Esophagus squamous epithelium (tissue), 5 donors: Measurements from ENCODE around the gene BICC1. TPM values are rescaled to one million over a fixed set of nuclear protein-coding genes. Genes with fewer than 3 reads are reported as not detected.

Experiments used
- DNase-seq: peaks from one replicate; lab custom pipeline; 2025; lab: John Stamatoyannopoulos, UW
- H3K27ac ChIP-seq, 4 donors: fragments of 200-600 bp; sonication (generic); one replicate each; pipeline ENCODE4 v1.5.1; 2016 to 2019; ENCODE audit warnings: mild to moderate bottlenecking in 1 of 4
- H3K27me3 ChIP-seq, 4 donors: fragments of 200-600 bp; sonication (generic); 1 replicate in 3 of 4; 2 replicates in 1 of 4; pipeline versions ENCODE4 v1.5.1 to v1.6.0; 2017 to 2021; ENCODE audit warnings: antibody characterized with exemption in 1 of 4
- H3K36me3 ChIP-seq, 3 donors: fragments of 200-600 bp; sonication (generic); one replicate each; pipeline ENCODE4 v1.5.1; 2016 to 2019
- H3K4me1 ChIP-seq, 3 donors: fragments of 200-600 bp; sonication (generic); one replicate each; pipeline ENCODE4 v1.5.1; 2017 to 2019
- H3K4me3 ChIP-seq, 4 donors: fragments of 200-600 bp; sonication (generic); 1 replicate in 3 of 4; 2 replicates in 1 of 4; pipeline ENCODE4 v1.5.1; 2016 to 2019; ENCODE audit warnings: mild to moderate bottlenecking in 2 of 4, moderate library complexity in 1 of 4
- H3K9me3 ChIP-seq, 3 donors: fragments of 200-600 bp; sonication (generic); one replicate each; pipeline ENCODE4 v1.5.1; 2016 to 2019
- CTCF ChIP-seq, 6 experiments: fragments of 450-650 bp in 4 of 6; fragments of 200-600 bp in 2 of 6; sonication (generic) in 2 of 6; IDR thresholded peaks; one replicate each; pipeline ENCODE4 v1.5.1; 2016 to 2019; ENCODE audit warnings: antibody characterized with exemption in 6 of 6, mild to moderate bottlenecking in 4 of 6, moderate library complexity in 4 of 6
- POLR2A ChIP-seq, 4 donors: fragments of 450-650 bp; IDR thresholded peaks; one replicate each; pipeline ENCODE4 v1.6.1; 2017; ENCODE audit warnings: antibody characterized with exemption in 4 of 4, mild to moderate bottlenecking in 4 of 4, moderate library complexity in 3 of 4
- whole genome bisulfite sequencing, 2 donors: methylation state at CpG; one replicate each; pipeline ENCODE4 v1.1.5; 2018; 5-methylcytosine and 5-hydroxymethylcytosine counted together
- intact Hi-C: fragments of 100-400 bp; cut with DNase I; formaldehyde crosslinking; loops from one replicate; pipeline ENCODE4 v1.15.0; 2022
- total RNA-seq, 4 donors: library from RNA; depleted of rRNA; stranded (reverse); fragments of >200 nt; gene quantifications; one replicate each; pipeline ENCODE4 v1.1.0, GENCODE V29; 2016
- donor health status: DM: yes; HTN: yes; CAD: no.

The BICC1 gene
- total RNA-seq, 4 donors from 2014 or later: 0.11 to 8.2 (median 2.0) TPM

DNA sequence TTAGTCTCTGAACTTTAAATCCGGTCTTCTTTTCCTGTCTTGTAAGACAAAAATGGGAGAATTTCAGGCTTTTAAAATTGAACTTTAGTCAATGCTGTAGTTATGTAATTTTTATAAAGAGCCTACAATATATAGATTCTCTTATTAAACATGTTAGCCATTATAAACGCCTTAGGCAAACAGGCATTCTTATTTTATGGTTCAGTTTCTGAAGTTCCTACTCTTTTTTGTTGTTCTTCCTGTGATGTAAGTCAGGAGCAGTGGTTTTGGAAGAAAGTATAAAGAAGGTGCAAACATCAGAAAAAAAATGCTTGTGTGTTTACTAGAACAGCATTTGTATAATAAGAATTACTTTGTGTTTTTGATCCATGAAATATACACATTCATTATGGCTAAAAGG is 41.6 kb downstream of the BICC1 start:
- intact Hi-C loops: no loop called here
- WGBS, 2 donors: 63 to 66% methylated on average over 2 of the region's 2 CpGs
- no peak overlapping the region for H3K27ac ChIP-seq
- DNase-seq: no peak
- no peak for TF ChIP-seq POLR2A (IDR thresholded peaks at IDR 0.05)
- H3K27me3 ChIP-seq: no peaks in the 10 kb centered on the region
- H3K4me3 ChIP-seq: no peak overlapping the region
- no peaks in the 10 kb centered on the region for H3K4me1 ChIP-seq
- peaks cover 0 to 11% (median 9%) of the 10 kb centered on the region in 3 donors for H3K9me3 ChIP-seq
- no peaks in the 10 kb centered on the region for H3K36me3 ChIP-seq

- Histone ChIP-seq H3K27ac (no peak overlapping the region), H3K9me3 (peaks cover 0 to 11% (median 9%) of the 10 kb centered on the region in 3 donors), H3K4me1 (no peaks in the 10 kb centered on the region), H3K27me3 (no peaks in the 10 kb centered on the region), H3K36me3 (no peaks in the 10 kb centered on the region), H3K4me3 (no peak overlapping the region)
- no peak for DNase-seq
- 62 to 72% methylated on average over 4 of the region's 4 CpGs for WGBS, 2 donors
- intact Hi-C loops: no loop called here
- TF ChIP-seq POLR2A (IDR thresholded peaks at IDR 0.05) (no peak), CTCF (IDR thresholded peaks at IDR 0.05) (no peak)
Measured at GRCh38 chr10:58555170-58555929, 42.7 kb downstream of the BICC1 start.

- DNase-seq: no peak
- intact Hi-C loops: no loop called here
- Histone ChIP-seq H3K27ac (no peak overlapping the region), H3K4me1 (no peaks in the 10 kb centered on the region), H3K27me3 (no peaks in the 10 kb centered on the region), H3K4me3 (no peak overlapping the region), H3K36me3 (no peaks in the 10 kb centered on the region), H3K9me3 (peaks cover 0 to 11% (median 9%) of the 10 kb centered on the region in 3 donors)
- TF ChIP-seq POLR2A (IDR thresholded peaks at IDR 0.05) (no peak), CTCF (IDR thresholded peaks at IDR 0.05) (no peak)
- WGBS, 2 donors: 80 to 84% methylated on average over 2 of the region's 2 CpGs
Measured at GRCh38 chr10:58555930-58556311, 43.2 kb downstream of the BICC1 start.

DNA sequence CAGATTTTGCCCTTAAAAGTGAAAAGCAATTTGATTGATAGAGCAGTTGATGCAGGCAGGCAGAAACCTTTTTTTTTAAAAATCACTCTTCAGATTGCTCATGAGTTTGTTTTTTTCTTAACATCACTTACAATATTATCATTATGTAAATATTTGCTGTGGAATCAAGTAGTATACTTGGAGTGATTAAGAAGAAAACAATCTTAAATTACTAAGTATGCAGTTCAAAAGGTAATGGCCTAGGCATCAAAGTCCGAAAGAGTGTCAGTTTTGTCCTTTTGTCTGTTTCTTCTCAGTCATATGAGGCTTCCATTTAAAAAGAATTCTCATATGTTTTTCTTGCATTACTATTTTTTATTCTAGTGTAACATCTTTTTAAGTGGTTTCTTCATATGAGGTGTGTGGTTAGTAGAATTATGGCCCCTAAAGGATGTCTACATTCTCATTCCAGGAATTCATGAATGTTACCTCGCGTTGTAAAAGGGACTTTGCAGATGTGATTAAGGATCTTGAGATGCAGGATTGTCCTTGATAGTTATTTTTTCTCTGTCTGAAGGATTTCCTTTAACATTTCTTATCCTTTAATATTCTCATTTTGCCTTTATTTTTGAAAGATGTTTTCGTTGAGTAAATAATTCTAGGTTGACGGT is 44.0 kb downstream of the BICC1 start:
- Histone ChIP-seq H3K36me3 (no peaks in the 10 kb centered on the region), H3K9me3 (peaks cover 0 to 14% (median 11%) of the 10 kb centered on the region in 3 donors), H3K27me3 (no peaks in the 10 kb centered on the region), H3K4me1 (no peaks in the 10 kb centered on the region), H3K27ac (no peak overlapping the region), H3K4me3 (no peak overlapping the region)
- 75 to 81% methylated on average over 5 of the region's 5 CpGs for WGBS, 2 donors
- TF ChIP-seq CTCF (IDR thresholded peaks at IDR 0.05) (no peak), POLR2A (IDR thresholded peaks at IDR 0.05) (no peak)
- intact Hi-C loops: no loop called here
- no peak for DNase-seq

GRCh38 chr10:58557714-58558113 is 45.0 kb downstream of the BICC1 start:
- WGBS, 2 donors: 65 to 69% methylated on average over 1 of the region's 1 CpG
- Histone ChIP-seq H3K4me3 (no peak overlapping the region), H3K36me3 (no peaks in the 10 kb centered on the region), H3K4me1 (no peaks in the 10 kb centered on the region), H3K27ac (no peak overlapping the region), H3K27me3 (no peaks in the 10 kb centered on the region), H3K9me3 (peaks cover 0 to 23% (median 18%) of the 10 kb centered on the region in 3 donors)
- intact Hi-C loops: no loop called here
- no peak for DNase-seq
- TF ChIP-seq CTCF (IDR thresholded peaks at IDR 0.05) (no peak), POLR2A (IDR thresholded peaks at IDR 0.05) (no peak)
